GM12873 (cell line): ENCODE measurements around the gene CAMTA2.

Experiments
- CTCF ChIP-seq: IDR thresholded peaks from 2 replicates; pipeline ENCODE4 v1.5.1; 2012; ENCODE audit warnings: low read depth, mild to moderate bottlenecking, moderate library complexity, low read length, control low read depth; ENCODE audit not compliant: insufficient read depth; ENCODE audit errors: missing control alignments

Gene CAMTA2

DNA sequence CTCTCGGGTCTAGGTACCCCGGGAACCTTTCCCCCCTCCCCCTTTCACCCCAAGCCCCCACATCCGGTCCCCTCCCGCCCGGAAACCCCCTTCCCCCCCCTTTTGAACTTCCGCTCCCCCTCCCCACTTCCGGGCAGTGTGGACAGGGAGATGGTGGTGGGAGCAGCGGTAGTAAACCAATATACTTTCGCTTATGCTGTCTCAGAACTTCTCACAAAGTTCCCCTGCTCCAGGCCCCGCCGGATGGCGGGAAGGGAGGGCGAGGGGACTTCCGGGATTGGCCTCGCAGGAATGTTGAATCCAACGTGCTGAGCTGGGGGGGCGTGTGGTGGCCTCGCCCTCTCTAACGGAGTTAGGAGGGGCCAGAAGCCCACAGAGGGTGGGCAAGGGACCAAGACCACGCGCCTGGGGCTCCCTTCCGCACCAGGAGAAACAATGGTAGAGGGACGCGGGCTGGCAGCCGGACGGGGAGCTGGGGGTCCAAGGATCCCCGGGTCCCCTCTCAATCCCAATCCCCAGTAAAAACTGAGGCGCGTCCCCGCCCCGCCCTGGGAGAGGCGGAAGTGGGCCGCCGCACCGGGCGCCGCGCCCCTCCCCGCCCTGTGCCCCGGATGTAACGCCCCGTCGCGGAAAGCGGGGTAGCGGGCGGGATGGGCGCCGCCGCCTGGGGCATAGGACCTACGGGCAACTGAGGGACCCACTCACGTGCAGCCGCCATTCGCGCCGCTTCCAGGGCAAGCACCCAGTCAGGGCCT, 39.9 kb downstream of the CAMTA2 start:
- TF ChIP-seq CTCF, result no peak

DNA sequence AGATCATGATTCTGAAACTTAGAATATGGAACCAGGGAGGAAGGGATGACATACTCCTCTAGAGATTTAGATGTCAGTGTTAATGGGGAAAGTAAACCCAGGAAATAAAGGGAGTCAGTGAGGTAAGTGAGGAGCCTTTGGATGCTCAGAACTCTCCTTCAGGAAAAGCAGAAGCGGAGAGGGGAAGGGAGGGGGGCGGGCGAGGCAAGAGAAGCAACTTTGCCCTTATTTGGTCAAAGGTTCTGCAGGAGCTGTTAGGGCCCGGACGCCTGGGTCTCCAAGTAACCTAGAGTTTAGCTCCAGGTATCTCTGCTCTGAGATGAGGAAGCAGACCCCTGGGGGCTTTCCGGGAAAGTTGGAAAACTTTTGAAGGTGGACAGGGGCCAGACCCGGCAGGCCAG, 40.5 kb downstream of the CAMTA2 start:
- TF ChIP-seq CTCF, result no peak

DNA sequence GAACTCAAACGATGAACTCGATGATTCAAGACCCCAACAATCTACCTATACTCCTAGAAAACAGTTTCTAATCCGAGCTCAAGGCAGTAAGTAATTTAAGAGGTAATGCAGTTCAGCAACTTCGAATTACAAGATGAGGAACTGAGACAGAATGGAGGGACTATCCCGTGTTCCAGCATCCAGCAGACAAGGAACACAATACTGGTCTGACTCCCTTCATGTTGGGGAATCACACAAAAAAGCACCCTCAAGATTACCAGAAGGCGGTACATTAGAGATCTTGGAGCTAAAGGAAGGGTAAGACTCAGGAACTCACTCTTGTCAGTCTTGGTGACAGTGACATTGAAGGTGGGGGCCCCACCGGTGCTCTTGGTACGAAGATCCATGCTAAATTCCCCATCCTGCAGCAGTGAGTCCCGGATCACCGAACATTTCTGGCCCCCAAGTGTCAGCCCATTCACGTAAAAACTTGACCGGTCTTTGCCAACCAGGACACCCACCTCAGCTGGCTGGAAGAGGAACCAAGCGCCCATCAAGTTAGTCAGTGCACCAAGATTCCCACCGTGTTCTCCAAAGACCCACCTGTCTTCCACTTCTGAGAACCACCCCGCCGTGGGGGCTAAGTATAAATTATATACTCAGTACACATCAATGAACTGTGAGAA, 41.0 kb downstream of the CAMTA2 start:
- TF ChIP-seq CTCF, result no peak

GRCh38 chr17:4945944-4946280, 41.6 kb downstream of the CAMTA2 start:
- TF ChIP-seq CTCF, result no peak

- no peak for TF ChIP-seq CTCF
Measured at GRCh38 chr17:4945176-4945943, 42.1 kb downstream of the CAMTA2 start.

DNA sequence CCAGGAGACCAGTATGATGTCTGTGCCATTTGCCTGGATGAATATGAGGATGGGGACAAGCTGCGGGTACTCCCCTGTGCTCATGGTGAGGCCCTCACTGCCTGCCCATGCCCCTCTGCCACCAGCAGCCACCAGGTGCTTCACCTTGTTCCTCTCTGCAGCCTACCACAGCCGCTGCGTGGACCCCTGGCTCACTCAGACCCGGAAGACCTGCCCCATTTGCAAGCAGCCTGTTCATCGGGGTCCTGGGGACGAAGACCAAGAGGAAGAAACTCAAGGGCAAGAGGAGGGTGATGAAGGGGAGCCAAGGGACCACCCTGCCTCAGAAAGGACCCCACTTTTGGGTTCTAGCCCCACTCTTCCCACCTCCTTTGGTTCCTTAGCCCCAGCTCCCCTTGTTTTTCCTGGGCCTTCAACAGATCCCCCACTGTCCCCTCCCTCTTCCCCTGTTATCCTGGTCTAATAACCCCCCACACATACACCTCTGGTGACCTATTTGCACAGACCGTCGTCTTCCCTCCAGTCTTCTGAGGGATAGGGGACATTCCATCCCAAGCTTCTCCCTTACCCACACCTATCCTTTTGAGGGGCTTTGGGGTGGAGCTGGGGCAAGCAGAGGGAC, 42.8 kb downstream of the CAMTA2 start:
- no peak for TF ChIP-seq CTCF

DNA sequence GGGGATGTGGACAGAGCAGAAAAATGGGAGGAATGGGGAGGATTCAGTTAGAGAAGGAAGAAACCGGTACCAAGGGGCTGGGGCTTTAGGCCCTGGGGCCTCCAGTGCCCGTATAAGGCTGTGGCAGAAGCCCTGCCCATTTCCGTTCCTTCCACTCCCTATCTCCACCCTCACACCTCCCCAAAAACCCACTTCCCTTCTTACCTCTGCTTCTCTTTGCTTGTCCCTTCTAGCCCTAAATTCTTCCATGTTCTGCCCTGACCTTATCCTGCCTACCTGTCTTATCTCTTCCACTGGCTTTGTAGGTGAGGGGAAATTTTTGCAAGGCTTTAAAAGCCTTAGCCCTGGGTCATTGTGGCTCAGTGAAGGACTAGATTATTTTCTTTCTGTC, 43.3 kb downstream of the CAMTA2 start:
- no peak for TF ChIP-seq CTCF
